Right lobe of liver (tissue), 6 donors: Measurements from ENCODE around the gene KIRREL3. TPM values are rescaled to one million over a fixed set of nuclear protein-coding genes. Genes with fewer than 3 reads are reported as not detected.

Experiments used
- ATAC-seq, 4 donors: fragments of 200-7000 bp; cut with Tn5 transposase; one replicate each; pipeline ENCODE4 v1.9.1; 2020; ENCODE audit warnings: mild to moderate bottlenecking in 4 of 4, moderate library complexity in 4 of 4
- DNase-seq, 3 donors: peaks; one replicate each; pipeline ENCODE4 v3.0.0-alpha.2; 2020
- H3K27ac ChIP-seq, 3 donors: fragments of 200-600 bp; one replicate each; pipeline ENCODE4 v1.8.0; 2022
- H3K27me3 ChIP-seq, 2 donors: fragments of 200-600 bp; one replicate each; pipeline ENCODE4 v1.8.0; 2022
- H3K36me3 ChIP-seq, 4 donors: fragments of 200-600 bp; sonication (generic) in 1 of 4; one replicate each; pipeline versions ENCODE4 v1.5.1 to v1.8.0; 2017 to 2022; ENCODE audit warnings: control low read depth in 1 of 4
- H3K4me1 ChIP-seq, 4 donors: fragments of 200-600 bp; sonication (generic) in 1 of 4; one replicate each; pipeline versions ENCODE4 v1.5.1 to v1.8.0; 2017 to 2022; ENCODE audit warnings: control low read depth in 1 of 4
- H3K4me3 ChIP-seq, 3 donors: fragments of 200-600 bp; one replicate each; pipeline ENCODE4 v1.8.0; 2022
- H3K9me3 ChIP-seq, 4 donors: fragments of 200-600 bp; sonication (generic) in 1 of 4; one replicate each; pipeline versions ENCODE4 v1.5.1 to v1.8.0; 2017 to 2022; ENCODE audit warnings: control low read depth in 1 of 4
- CTCF ChIP-seq, 4 donors: fragments of 200-600 bp in 3 of 4; fragments of 450-650 bp in 1 of 4; IDR thresholded peaks; one replicate each; pipeline versions ENCODE4 v1.5.1 to v1.8.0; 2016 to 2022; ENCODE audit warnings: antibody characterized with exemption in 4 of 4, mild to moderate bottlenecking in 2 of 4
- POLR2A ChIP-seq: fragments of 450-650 bp; IDR thresholded peaks from one replicate; pipeline ENCODE4 v1.6.1; 2017; ENCODE audit warnings: antibody characterized with exemption, mild to moderate bottlenecking
- WGBS: methylation state at CpG from one replicate; pipeline ENCODE4 v1.1.6; 2018; ENCODE audit warnings: low coverage, low lambda C conversion rate; ENCODE audit not compliant: insufficient coverage; ENCODE audit errors: missing lambda C conversion rate; 5-methylcytosine and 5-hydroxymethylcytosine counted together
- intact Hi-C, 2 donors: fragments of 100-400 bp; cut with DNase I; formaldehyde crosslinking; loops; one replicate each; pipeline versions ENCODE4 v1.11.2 to v1.14.1; 2022
- total RNA-seq, 6 experiments: library from RNA; depleted of rRNA in 2 of 6; stranded (reverse); fragments of >200 nt in 2 of 6; fragmentation: NEBNext Ultra II Directional in 3 of 6; extraction: Animal tissue kit (Norgen Biotek cat#: 25700) in 3 of 6; gene quantifications; one replicate each; pipeline versions ENCODE4 v1.1.0 to v1.2.4, GENCODE V29; 2016 to 2023
- donor health status: DM: no; HTN: yes; CAD: no.
- donor health status: DM: no; HTN: no; CAD: no.
- donor health status: DM: no; HTN: no; CAD: no.
- donor health status: DM: no; HTN: yes; CAD: no.
- donor health status: DM: no; HTN: yes; CAD: no.

The KIRREL3 gene
- total RNA-seq, 6 experiments from 2014 or later, result not detected

GRCh38 chr11:126930091-126930841, 70.3 kb downstream of the KIRREL3 start:
- Histone ChIP-seq H3K9me3 (no peaks in the 10 kb centered on the region), H3K4me3 (no peak overlapping the region), H3K27ac (no peak overlapping the region), H3K27me3 (no peaks in the 10 kb centered on the region), H3K4me1 (no peaks in the 10 kb centered on the region), H3K36me3 (no peaks in the 10 kb centered on the region)
- intact Hi-C loops, result no loop called here
- ATAC-seq, result no peak
- TF ChIP-seq POLR2A (no peak), CTCF (IDR thresholded peaks at IDR 0.05) (no peak)
- 62% methylated on average over 4 of the region's 4 CpGs for WGBS
- no peak for DNase-seq

- Histone ChIP-seq H3K4me3 (no peak overlapping the region), H3K27me3 (no peaks in the 10 kb centered on the region), H3K27ac (no peak overlapping the region), H3K36me3 (no peaks in the 10 kb centered on the region), H3K4me1 (no peaks in the 10 kb centered on the region), H3K9me3 (no peaks in the 10 kb centered on the region)
- no peak for ATAC-seq
- no peak for DNase-seq
- 33% methylated on average over 5 of the region's 10 CpGs for WGBS
- intact Hi-C loops, result no loop called here
- TF ChIP-seq CTCF (IDR thresholded peaks at IDR 0.05) (no peak), POLR2A (no peak)
Measured at GRCh38 chr11:126929179-126930061, 71.2 kb downstream of the KIRREL3 start.

- no peak overlapping the region for H3K27ac ChIP-seq
- TF ChIP-seq POLR2A (no peak), CTCF (IDR thresholded peaks at IDR 0.05) (no peak)
- no peak for ATAC-seq
- no peaks in the 10 kb centered on the region for H3K9me3 ChIP-seq
- intact Hi-C loops, result no loop called here
- no peaks in the 10 kb centered on the region for H3K27me3 ChIP-seq
- no peaks in the 10 kb centered on the region for H3K4me1 ChIP-seq
- WGBS, result 51% methylated on average over 2 of the region's 2 CpGs
- no peak for DNase-seq
- H3K36me3 ChIP-seq, result no peaks in the 10 kb centered on the region
- H3K4me3 ChIP-seq, result no peak overlapping the region
Measured at GRCh38 chr11:126927623-126928022, 72.9 kb downstream of the KIRREL3 start.

GRCh38 chr11:126926376-126926791, 74.2 kb downstream of the KIRREL3 start:
- DNase-seq (no peak), ATAC-seq (no peak)
- no peaks in the 10 kb centered on the region for H3K9me3 ChIP-seq
- no peaks in the 10 kb centered on the region for H3K36me3 ChIP-seq
- 43% methylated on average over 6 of the region's 9 CpGs for WGBS
- no peak overlapping the region for H3K27ac ChIP-seq
- TF ChIP-seq CTCF (IDR thresholded peaks at IDR 0.05) (no peak), POLR2A (no peak)
- no peaks in the 10 kb centered on the region for H3K4me1 ChIP-seq
- H3K27me3 ChIP-seq, result no peaks in the 10 kb centered on the region
- intact Hi-C loops, result no loop called here
- no peak overlapping the region for H3K4me3 ChIP-seq
